Measurements from ENCODE around the gene TMEM120B.

The TMEM120B gene

GRCh38 chr12:121802843-121803698, 90.5 kb downstream of the TMEM120B start:
- in situ Hi-C loops (cut with MboI; ENCODE audit: low sequenced_read_pairs), result no loop called here

GRCh38 chr12:121803861-121804416, 91.4 kb downstream of the TMEM120B start, which contains the start of gene SETD1B:
SETD1B (plus strand) TSS chr12:121804009; CDS start chr12:121804738, 729 bp downstream.
- in situ Hi-C loops (cut with MboI; ENCODE audit: low sequenced_read_pairs), result no loop called here

GRCh38 chr12:121804417-121805111, 92.0 kb downstream of the TMEM120B start:
- in situ Hi-C loops (cut with MboI; ENCODE audit: low sequenced_read_pairs), result no loop called here

GRCh38 chr12:121805171-121806008, 92.8 kb downstream of the TMEM120B start:
- in situ Hi-C loops (cut with MboI; ENCODE audit: low sequenced_read_pairs), result no loop called here

GRCh38 chr12:121806009-121806545, 93.5 kb downstream of the TMEM120B start:
- in situ Hi-C loops (cut with MboI; ENCODE audit: low sequenced_read_pairs), result no loop called here

- in situ Hi-C loops (cut with MboI; ENCODE audit: low sequenced_read_pairs), result no loop called here
Measured at GRCh38 chr12:121806546-121807423, 94.2 kb downstream of the TMEM120B start.

- in situ Hi-C loops (cut with MboI; ENCODE audit: low sequenced_read_pairs), result no loop called here
Measured at GRCh38 chr12:121807642-121808347, 95.2 kb downstream of the TMEM120B start.

GRCh38 chr12:121808623-121809022, 96.1 kb downstream of the TMEM120B start:
- in situ Hi-C loops (cut with MboI; ENCODE audit: low sequenced_read_pairs), result no loop called here

GRCh38 chr12:121809712-121810116, 97.2 kb downstream of the TMEM120B start:
- in situ Hi-C loops (cut with MboI; ENCODE audit: low sequenced_read_pairs), result no loop called here

GRCh38 chr12:121810234-121810817, 97.8 kb downstream of the TMEM120B start:
- in situ Hi-C loops (cut with MboI; ENCODE audit: low sequenced_read_pairs), result no loop called here

GRCh38 chr12:121810833-121811433, 98.4 kb downstream of the TMEM120B start:
- in situ Hi-C loops (cut with MboI; ENCODE audit: low sequenced_read_pairs), result no loop called here

GRCh38 chr12:121811434-121812319, 99.1 kb downstream of the TMEM120B start:
- in situ Hi-C loops (cut with MboI; ENCODE audit: low sequenced_read_pairs), result no loop called here

GRCh38 chr12:121812320-121812871, 99.8 kb downstream of the TMEM120B start:
- in situ Hi-C loops (cut with MboI; ENCODE audit: low sequenced_read_pairs), result no loop called here

- in situ Hi-C loops (cut with MboI; ENCODE audit: low sequenced_read_pairs), result no loop called here
Measured at GRCh38 chr12:121812921-121813896, 100.7 kb downstream of the TMEM120B start.

GRCh38 chr12:121813951-121814350, 101.4 kb downstream of the TMEM120B start:
- in situ Hi-C loops (cut with MboI; ENCODE audit: low sequenced_read_pairs), result no loop called here

Data from hTERT RPE-1 (cell line).